Measurements from ENCODE around the gene RGS19.

- TF ChIP-seq POLR2A (IDR thresholded peaks at IDR 0.05) (no peak), CTCF (IDR thresholded peaks at IDR 0.05) (no peak)
These were observed 16.1 kb upstream of the RGS19 start for GRCh38 chr20:64095455-64095854.

Measured in body of pancreas (tissue), 4 donors.